ENCODE results near the gene SLC35E3. TPM values are rescaled to one million over a fixed set of nuclear protein-coding genes. Genes with fewer than 3 reads are reported as not detected.

The SLC35E3 gene
- total RNA-seq, 1 experiment from 2014 or later, result 4.9 TPM

DNA sequence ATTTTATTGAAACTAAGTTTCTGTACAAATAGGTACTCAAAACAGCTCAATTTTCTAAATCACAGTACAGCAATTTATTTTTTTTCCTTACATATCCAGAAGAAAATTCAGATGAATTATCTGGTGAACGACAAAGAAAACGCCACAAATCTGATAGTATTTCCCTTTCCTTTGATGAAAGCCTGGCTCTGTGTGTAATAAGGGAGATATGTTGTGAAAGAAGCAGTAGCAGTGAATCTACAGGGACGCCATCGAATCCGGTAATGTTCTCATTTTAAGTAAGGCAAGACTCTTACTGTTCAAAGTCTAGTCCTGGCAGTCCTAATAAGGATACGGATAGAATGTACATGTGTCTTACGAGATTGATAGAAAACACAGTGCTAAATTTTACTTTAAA is 82.7 kb downstream of the SLC35E3 start:
- DNase-seq (ENCODE audit: low read depth, low spot score) (no peak), ATAC-seq (no peak)
- peaks cover 53 to 54% of the 10 kb centered on the region in 2 experiments for H3K36me3 ChIP-seq (ENCODE audit: control insufficient read depth in 1 of 2, insufficient read depth in 2 of 2, low read length in 2 of 2)
- H3K9me3 ChIP-seq (ENCODE audit: control insufficient read depth in 1 of 2, insufficient read depth in 1 of 2, low read depth in 1 of 2, low read length in 2 of 2), result no peaks in the 10 kb centered on the region
- POLR2A ChIA-PET, result no interaction called here
- no peak overlapping the region for H3K27ac ChIP-seq (ENCODE audit: low read depth, low read length)
- BruUV-seq (replicated peaks), result no TSS peak
- no peak overlapping the region for H3K9ac ChIP-seq (ENCODE audit: low read length)
- RAD21 ChIA-PET (ENCODE audit: low non-redundant PET in 1 of 2, low total read pairs in 2 of 2, uncharacterized antibody in 2 of 2, unreplicated experiment in 2 of 2), result no interaction called here
- peaks cover 9% of the 10 kb centered on the region; the same call in 1 of the 2 replicates for H4K20me1 ChIP-seq (ENCODE audit: insufficient read depth)
- TF ChIP-seq ZNF274 (IDR thresholded peaks at IDR 0.05; ENCODE audit: low read depth, low read length) (no peak), CEBPB (IDR thresholded peaks at IDR 0.05; ENCODE audit: low read depth) (no peak), SP1 (IDR thresholded peaks at IDR 0.05; ENCODE audit: low read depth) (no peak), SIN3A (IDR thresholded peaks at IDR 0.05; ENCODE audit: low read depth) (no peak), TCF7L2 (IDR thresholded peaks at IDR 0.05; ENCODE audit: borderline replicate concordance, extremely low read depth, insufficient read depth, insufficient read length) (no peak), POLR2A (IDR thresholded peaks at IDR 0.05; ENCODE audit: borderline replicate concordance, extremely low read depth, insufficient read depth, insufficient read length) (no peak), EGR1 (IDR thresholded peaks at IDR 0.05; ENCODE audit: low read depth) (no peak), EZH2phosphoT487 (IDR thresholded peaks at IDR 0.05; ENCODE audit: borderline replicate concordance) (no peak), ZFX (IDR thresholded peaks at IDR 0.05) (no peak)
- TF ChIP-seq, protein P1, sequence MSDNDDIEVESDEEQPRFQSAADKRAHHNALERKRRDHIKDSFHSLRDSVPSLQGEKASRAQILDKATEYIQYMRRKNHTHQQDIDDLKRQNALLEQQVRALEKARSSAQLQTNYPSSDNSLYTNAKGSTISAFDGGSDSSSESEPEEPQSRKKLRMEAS (IDR thresholded peaks at IDR 0.05), result no peak
- TF ChIP-seq, protein P2, sequence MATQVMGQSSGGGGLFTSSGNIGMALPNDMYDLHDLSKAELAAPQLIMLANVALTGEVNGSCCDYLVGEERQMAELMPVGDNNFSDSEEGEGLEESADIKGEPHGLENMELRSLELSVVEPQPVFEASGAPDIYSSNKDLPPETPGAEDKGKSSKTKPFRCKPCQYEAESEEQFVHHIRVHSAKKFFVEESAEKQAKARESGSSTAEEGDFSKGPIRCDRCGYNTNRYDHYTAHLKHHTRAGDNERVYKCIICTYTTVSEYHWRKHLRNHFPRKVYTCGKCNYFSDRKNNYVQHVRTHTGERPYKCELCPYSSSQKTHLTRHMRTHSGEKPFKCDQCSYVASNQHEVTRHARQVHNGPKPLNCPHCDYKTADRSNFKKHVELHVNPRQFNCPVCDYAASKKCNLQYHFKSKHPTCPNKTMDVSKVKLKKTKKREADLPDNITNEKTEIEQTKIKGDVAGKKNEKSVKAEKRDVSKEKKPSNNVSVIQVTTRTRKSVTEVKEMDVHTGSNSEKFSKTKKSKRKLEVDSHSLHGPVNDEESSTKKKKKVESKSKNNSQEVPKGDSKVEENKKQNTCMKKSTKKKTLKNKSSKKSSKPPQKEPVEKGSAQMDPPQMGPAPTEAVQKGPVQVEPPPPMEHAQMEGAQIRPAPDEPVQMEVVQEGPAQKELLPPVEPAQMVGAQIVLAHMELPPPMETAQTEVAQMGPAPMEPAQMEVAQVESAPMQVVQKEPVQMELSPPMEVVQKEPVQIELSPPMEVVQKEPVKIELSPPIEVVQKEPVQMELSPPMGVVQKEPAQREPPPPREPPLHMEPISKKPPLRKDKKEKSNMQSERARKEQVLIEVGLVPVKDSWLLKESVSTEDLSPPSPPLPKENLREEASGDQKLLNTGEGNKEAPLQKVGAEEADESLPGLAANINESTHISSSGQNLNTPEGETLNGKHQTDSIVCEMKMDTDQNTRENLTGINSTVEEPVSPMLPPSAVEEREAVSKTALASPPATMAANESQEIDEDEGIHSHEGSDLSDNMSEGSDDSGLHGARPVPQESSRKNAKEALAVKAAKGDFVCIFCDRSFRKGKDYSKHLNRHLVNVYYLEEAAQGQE (IDR thresholded peaks at IDR 0.05; ENCODE audit: low read depth), result no peak
- TF ChIP-seq, protein P3, sequence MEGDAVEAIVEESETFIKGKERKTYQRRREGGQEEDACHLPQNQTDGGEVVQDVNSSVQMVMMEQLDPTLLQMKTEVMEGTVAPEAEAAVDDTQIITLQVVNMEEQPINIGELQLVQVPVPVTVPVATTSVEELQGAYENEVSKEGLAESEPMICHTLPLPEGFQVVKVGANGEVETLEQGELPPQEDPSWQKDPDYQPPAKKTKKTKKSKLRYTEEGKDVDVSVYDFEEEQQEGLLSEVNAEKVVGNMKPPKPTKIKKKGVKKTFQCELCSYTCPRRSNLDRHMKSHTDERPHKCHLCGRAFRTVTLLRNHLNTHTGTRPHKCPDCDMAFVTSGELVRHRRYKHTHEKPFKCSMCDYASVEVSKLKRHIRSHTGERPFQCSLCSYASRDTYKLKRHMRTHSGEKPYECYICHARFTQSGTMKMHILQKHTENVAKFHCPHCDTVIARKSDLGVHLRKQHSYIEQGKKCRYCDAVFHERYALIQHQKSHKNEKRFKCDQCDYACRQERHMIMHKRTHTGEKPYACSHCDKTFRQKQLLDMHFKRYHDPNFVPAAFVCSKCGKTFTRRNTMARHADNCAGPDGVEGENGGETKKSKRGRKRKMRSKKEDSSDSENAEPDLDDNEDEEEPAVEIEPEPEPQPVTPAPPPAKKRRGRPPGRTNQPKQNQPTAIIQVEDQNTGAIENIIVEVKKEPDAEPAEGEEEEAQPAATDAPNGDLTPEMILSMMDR (IDR thresholded peaks at IDR 0.05 in 2 of 3, conservative IDR thresholded peaks at IDR 0.05 in 1 of 3; ENCODE audit: borderline replicate concordance in 1 of 3, insufficient read depth in 1 of 3, low read depth in 2 of 3, low read length in 2 of 3), result no peak
- intact Hi-C loops (cut with micrococcal nuclease), result no loop called here
- no peaks in the 10 kb centered on the region for H3K9me2 ChIP-seq (ENCODE audit: insufficient read depth)
- H3K79me2 ChIP-seq (ENCODE audit: insufficient read depth, low read length), result peaks cover 64% of the 10 kb centered on the region
- H2AFZ ChIP-seq (ENCODE audit: low read depth, low read length, poor library complexity, severe bottlenecking), result no peak overlapping the region
- H3K4me2 ChIP-seq (ENCODE audit: low read length), result no peak overlapping the region
- no peaks in the 10 kb centered on the region for H3K27me3 ChIP-seq (ENCODE audit: insufficient read depth, low read length)
- H3K4me3 ChIP-seq (replicated peaks in 1 of 2; ENCODE audit: low read depth in 1 of 2, low read length in 2 of 2), result no peak overlapping the region
- CTCF ChIA-PET, result interaction anchor here (0.7 kb wide), 1 partner anchor 8 kb away, joined by 3 read pairs; no protein-coding TSS in a partner anchor
- H3K4me1 ChIP-seq (ENCODE audit: control insufficient read depth in 1 of 2, insufficient read depth in 2 of 2, low read length in 2 of 2), result no peaks in the 10 kb centered on the region

Other genes starting within 250 kb of the SLC35E3 start
- gene RAP1B, start 135.3 kb upstream of the SLC35E3 start, total RNA-seq (2021; ENCODE audit: unreplicated experiment), result 79.2 TPM
- gene NUP107, start 59.2 kb upstream of the SLC35E3 start, total RNA-seq (2021; ENCODE audit: unreplicated experiment), result 99.0 TPM
- gene MDM2, start 62.0 kb downstream of the SLC35E3 start, total RNA-seq (2021; ENCODE audit: unreplicated experiment), result 170 TPM
- 5.3 TPM for gene CPM, start 187.0 kb downstream of the SLC35E3 start, total RNA-seq (2021; ENCODE audit: unreplicated experiment)

Measured in HCT116 (cell line).